GM19043 (cell line): ENCODE results near the gene PLA2G2E.
A peak's percentile ranks its signal among the peaks of the same experiment; 100 is the strongest.
"Not testable (repeated sequence)": the region's sequence is repeated elsewhere in the genome, so short reads cannot be mapped to it uniquely, and the experiment has no call there.

Source experiments
- ATAC-seq: cut with Tn5 transposase; IDR thresholded peaks from one replicate; pipeline ENCODE4 v1.9.1; 2021; ENCODE audit warnings: low read depth; ENCODE audit not compliant: unreplicated experiment

The PLA2G2E gene

DNA sequence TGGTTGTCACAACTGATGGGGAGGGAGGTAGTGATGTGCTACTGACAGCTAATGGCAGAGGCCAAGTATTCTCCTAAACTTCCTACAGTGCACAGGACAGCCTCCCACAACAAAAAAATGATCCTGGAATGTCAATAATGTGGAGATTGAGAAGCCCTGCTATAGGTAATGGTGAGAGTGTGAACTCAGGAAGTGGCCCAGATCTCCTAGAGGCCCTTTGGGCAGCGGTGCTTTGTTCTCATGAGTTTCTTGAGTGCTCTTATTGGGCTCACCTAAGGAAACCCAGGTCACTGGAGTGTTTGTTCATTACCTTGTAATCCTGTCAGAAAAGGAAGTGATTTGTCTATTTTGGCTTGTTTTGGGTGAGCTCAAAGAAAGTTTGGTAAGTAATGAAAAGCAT, 35.3 kb downstream of the PLA2G2E start:
- ATAC-seq = no peak

DNA sequence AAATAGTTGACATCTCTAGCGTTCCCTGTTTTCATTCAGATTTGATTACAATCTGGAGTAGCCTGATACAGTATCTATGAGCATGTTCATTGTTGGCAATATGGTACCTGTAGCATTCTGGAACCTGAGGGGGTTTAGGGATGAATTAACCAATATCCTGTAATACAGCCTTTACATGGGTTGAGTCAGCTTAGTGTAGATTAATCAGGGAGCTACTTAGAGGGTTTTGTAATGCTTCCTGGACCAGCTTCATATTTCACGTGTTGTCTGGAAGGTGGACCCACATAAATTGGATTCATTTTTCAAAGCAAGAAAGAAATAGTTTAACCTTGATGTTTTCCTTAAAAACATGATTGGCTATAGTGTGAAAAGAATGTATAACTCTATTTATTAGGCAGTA, 37.6 kb downstream of the PLA2G2E start:
- no peak for ATAC-seq

- ATAC-seq = no peak
Observed at GRCh38 chr1:19884312-19884711, 39.1 kb downstream of the PLA2G2E start.

GRCh38 chr1:19882111-19883071, 41.0 kb downstream of the PLA2G2E start, which contains the start of gene OTUD3:
TSS of gene OTUD3 (plus strand) at chr1:19882395. CDS start at chr1:19882514, 119 bp downstream.
- ATAC-seq = peak; percentile 88

DNA sequence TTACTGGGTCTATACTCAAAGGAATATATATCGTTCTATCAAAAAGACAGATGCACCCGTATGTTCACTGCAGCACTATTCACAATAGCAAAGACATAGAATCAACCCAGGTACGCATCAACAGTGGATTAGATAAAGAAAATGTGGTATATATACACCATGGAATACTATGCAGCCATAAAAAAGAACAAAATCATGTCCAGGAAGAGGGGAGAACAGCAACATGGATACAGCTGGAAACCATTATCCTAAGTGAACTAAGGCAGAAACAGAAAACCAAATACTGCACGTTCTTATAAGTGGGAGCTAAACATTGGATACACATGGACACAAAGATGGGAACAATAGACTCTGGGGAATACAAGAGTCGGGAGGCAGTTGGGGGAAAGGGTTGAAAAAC, 42.6 kb downstream of the PLA2G2E start:
- not testable (repeated sequence) for ATAC-seq

DNA sequence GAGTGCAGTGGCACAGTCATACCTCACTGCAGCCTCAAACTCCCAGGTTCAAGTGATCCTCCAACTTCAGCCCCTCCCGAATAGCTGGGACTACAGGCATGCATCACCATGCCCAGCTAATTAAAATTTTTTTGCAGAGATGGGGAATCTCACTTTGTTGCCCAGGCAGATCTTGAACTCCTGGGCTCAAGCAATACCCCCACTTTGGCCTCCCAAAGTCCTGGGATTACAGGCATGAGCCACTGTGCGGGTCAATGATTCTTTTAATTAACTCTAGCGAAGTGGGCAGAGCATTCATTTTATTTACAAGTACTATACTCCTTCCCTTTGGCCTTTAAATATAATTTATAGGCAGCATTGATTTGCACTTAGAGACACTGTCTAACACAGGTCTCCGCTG, 43.8 kb downstream of the PLA2G2E start:
- no peak for ATAC-seq

- ATAC-seq = no peak
Observed at GRCh38 chr1:19879227-19879626, 44.2 kb downstream of the PLA2G2E start.

DNA sequence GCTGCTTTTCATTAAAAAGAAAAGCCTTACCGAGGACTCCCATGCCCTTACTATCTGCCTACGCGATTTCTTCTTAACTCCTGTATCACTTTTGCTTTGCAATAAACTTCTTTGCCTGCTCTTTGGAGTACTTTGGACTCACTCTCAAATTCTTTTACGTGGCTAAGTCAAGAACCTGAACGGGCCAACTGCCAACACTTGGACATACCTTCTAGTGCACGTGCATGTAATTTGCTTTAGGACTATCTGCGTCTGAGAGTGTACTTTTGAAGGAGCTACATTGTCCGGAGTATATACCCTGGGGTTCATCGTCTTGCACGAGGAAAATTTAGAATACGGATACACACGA, 44.8 kb downstream of the PLA2G2E start:
- ATAC-seq = no peak

GRCh38 chr1:19877821-19878636, 45.4 kb downstream of the PLA2G2E start:
- no peak for ATAC-seq

GRCh38 chr1:19877181-19877750, 46.2 kb downstream of the PLA2G2E start:
- no peak for ATAC-seq

- no peak for ATAC-seq
Observed at GRCh38 chr1:19872190-19872589, 51.2 kb downstream of the PLA2G2E start.
